A673 (cell line): ENCODE data around the gene LRRC71. TPM values are rescaled to one million over a fixed set of nuclear protein-coding genes. Genes with fewer than 3 reads are reported as not detected.

Source experiments
- BruUV-seq: library from RNA; stranded (reverse); fragments of 400-500 nt; replicated peaks from 2 replicates; lab custom pipeline; 2021; lab: Mats Ljungman, UMichigan
- CTCF ChIA-PET: fragments of 300-600 bp; sonication (Branson Sonifier 250); formaldehyde crosslinking; loops from one replicate; lab custom pipeline; 2022; ENCODE audit warnings: antibody characterized with exemption; lab: Charles Lee
- POLR2A ChIA-PET: fragments of 300-600 bp; sonication (Branson Sonifier 250); formaldehyde crosslinking; loops from one replicate; lab custom pipeline; 2022; ENCODE audit warnings: antibody characterized with exemption; ENCODE audit not compliant: low non-redundant PET; lab: Charles Lee
- DNase-seq: peaks from one replicate; pipeline ENCODE4 v3.0.0-alpha.2; 2015; ENCODE audit warnings: low spot score
- H3K27ac ChIP-seq: fragments of 200-600 bp; sonication (generic); 2 replicates; pipeline ENCODE4 v1.5.1; 2016; ENCODE audit warnings: mixed run types, low read depth, mild to moderate bottlenecking, mixed read lengths, antibody characterized with exemption, low read length; ENCODE audit not compliant: poor library complexity, severe bottlenecking
- H3K27me3 ChIP-seq: fragments of 200-600 bp; sonication (generic); replicated peaks from 2 replicates; pipeline ENCODE4 v1.6.1; 2017; ENCODE audit warnings: mixed run types, low read depth, mild to moderate bottlenecking, mixed read lengths, antibody characterized with exemption, low read length; ENCODE audit not compliant: insufficient read depth, poor library complexity
- H3K36me3 ChIP-seq: fragments of 200-600 bp; sonication (generic); 2 replicates; pipeline ENCODE4 v1.6.1; 2016; ENCODE audit warnings: mixed run types, mild to moderate bottlenecking, mixed read lengths, antibody characterized with exemption, low read length; ENCODE audit not compliant: insufficient read depth, poor library complexity, severe bottlenecking
- H3K4me1 ChIP-seq: fragments of 200-600 bp; sonication (generic); 2 replicates; pipeline ENCODE4 v1.6.1; 2017; ENCODE audit warnings: mixed run types, mild to moderate bottlenecking, mixed read lengths, antibody characterized with exemption, low read length; ENCODE audit not compliant: insufficient read depth, poor library complexity, severe bottlenecking
- H3K4me3 ChIP-seq: fragments of 200-600 bp; sonication (generic); 2 replicates; pipeline ENCODE4 v1.5.1; 2016; ENCODE audit warnings: low read depth, mixed run types, mild to moderate bottlenecking, mixed read lengths, low read length; ENCODE audit not compliant: poor library complexity, severe bottlenecking
- H3K9me3 ChIP-seq: fragments of 200-600 bp; sonication (generic); 2 replicates; pipeline ENCODE4 v1.6.1; 2016; ENCODE audit warnings: mixed run types, low read depth, mild to moderate bottlenecking, mixed read lengths, antibody characterized with exemption, low read length; ENCODE audit not compliant: poor library complexity, severe bottlenecking
- CTCF ChIP-seq: fragments of 300-800, 200-600 bp; sonication (generic); conservative IDR thresholded peaks from 2 replicates; pipeline ENCODE4 v1.5.1; 2017; ENCODE audit warnings: low read depth, mild to moderate bottlenecking, antibody characterized with exemption, low read length, moderate library complexity, mixed read lengths
- EZH2 ChIP-seq: fragments of 200-600 bp; sonication (generic); IDR thresholded peaks from 2 replicates; pipeline ENCODE4 v1.6.1; 2017; ENCODE audit warnings: borderline replicate concordance, low read depth, mild to moderate bottlenecking, mixed read lengths, antibody characterized with exemption, low read length; ENCODE audit not compliant: poor library complexity, severe bottlenecking
- intact Hi-C: fragments of 100-400 bp; cut with micrococcal nuclease; formaldehyde crosslinking; loops from one replicate; pipeline ENCODE4 v1.10.0; 2022; ENCODE audit not compliant: unreplicated experiment
- total RNA-seq: library from RNA; stranded (reverse); gene quantifications from 2 replicates; pipeline ENCODE4 v1.2.3, GENCODE V29; 2021

LRRC71 gene
- total RNA-seq, 1 experiment from 2014 or later, result not detected

GRCh38 chr1:156881101-156881500 lies 39.3 kb upstream of the LRRC71 start:
- BruUV-seq, result no TSS peak
- Histone ChIP-seq H3K4me3 (no peak overlapping the region), H3K36me3 (no peaks in the 10 kb centered on the region), H3K4me1 (no peaks in the 10 kb centered on the region), H3K27ac (no peak overlapping the region), H3K9me3 (no peaks in the 10 kb centered on the region), H3K27me3 (no peaks in the 10 kb centered on the region)
- intact Hi-C loops, result no loop called here
- DNase-seq, result no peak
- ChIA-PET POLR2A (no interaction called here), CTCF (interaction anchor here (1.3 kb wide), 1 partner anchor 191 kb away, joined by 3 read pairs; no protein-coding TSS in a partner anchor)
- TF ChIP-seq EZH2 (no peak), CTCF (no peak)

GRCh38 chr1:156881663-156882062 lies 38.8 kb upstream of the LRRC71 start:
- TF ChIP-seq CTCF (no peak), EZH2 (no peak)
- no peak overlapping the region for H3K4me3 ChIP-seq
- H3K36me3 ChIP-seq, result no peaks in the 10 kb centered on the region
- intact Hi-C loops, result no loop called here
- no peaks in the 10 kb centered on the region for H3K27me3 ChIP-seq
- no peaks in the 10 kb centered on the region for H3K4me1 ChIP-seq
- DNase-seq, result no peak
- CTCF ChIA-PET, result no interaction called here
- POLR2A ChIA-PET, result no interaction called here
- H3K27ac ChIP-seq, result no peak overlapping the region
- no TSS peak for BruUV-seq
- no peaks in the 10 kb centered on the region for H3K9me3 ChIP-seq

GRCh38 chr1:156882543-156882942 lies 37.9 kb upstream of the LRRC71 start:
- Histone ChIP-seq H3K36me3 (no peaks in the 10 kb centered on the region), H3K27ac (no peak overlapping the region), H3K9me3 (no peaks in the 10 kb centered on the region), H3K27me3 (no peaks in the 10 kb centered on the region), H3K4me3 (no peak overlapping the region), H3K4me1 (no peaks in the 10 kb centered on the region)
- CTCF ChIA-PET, result no interaction called here
- TF ChIP-seq EZH2 (no peak), CTCF (no peak)
- intact Hi-C loops, result no loop called here
- DNase-seq, result no peak
- BruUV-seq, result no TSS peak
- POLR2A ChIA-PET, result no interaction called here
